T-cell (primary cell): ENCODE measurements around the gene ADRB2. TPM values are rescaled to one million over a fixed set of nuclear protein-coding genes. Genes with fewer than 3 reads are reported as not detected.

ENCODE experiments used
- ATAC-seq, 4 experiments: fragments of 200-7000 bp in 3 of 4; fragments of 150-1000 bp in 1 of 4; cut with Tn5 transposase; replicated peaks in 1 of 4; 1 replicate in 3 of 4; 2 replicates in 1 of 4; pipeline ENCODE4 v1.10.0; 2021; ENCODE audit warnings: moderate library complexity in 3 of 4, mild to moderate bottlenecking in 2 of 4, moderate number of reproducible peaks in 1 of 4
- CTCF ChIA-PET, 2 donors: fragments of 300-600 bp; sonication (Branson Sonifier 250); formaldehyde crosslinking; loops; one replicate each; lab custom pipeline; 2022; ENCODE audit warnings: antibody characterized with exemption in 2 of 2; lab: Charles Lee
- POLR2A ChIA-PET, 2 donors: fragments of 300-600 bp; sonication (Branson Sonifier 250); formaldehyde crosslinking; loops; one replicate each; lab custom pipeline; 2022; ENCODE audit warnings: antibody characterized with exemption in 2 of 2; lab: Charles Lee
- DNase-seq, 35 experiments: peaks; one replicate each; pipeline versions ENCODE4 v3.0.0 to v3.0.0-alpha.2; 2013 to 2023
- H3K27ac ChIP-seq: one replicate; pipeline ENCODE4 v1.5.1; 2013; ENCODE audit warnings: low read length
- H3K27me3 ChIP-seq, 2 experiments: replicated peaks in 1 of 2; 1 replicate in 1 of 2; 2 replicates in 1 of 2; pipeline versions ENCODE4 v1.6.1 to v1.7.0; 2013; ENCODE audit warnings: low read length in 1 of 2, mixed read lengths in 1 of 2; ENCODE audit not compliant: control insufficient read depth in 2 of 2, insufficient read depth in 2 of 2; ENCODE audit errors: extremely low read depth in 1 of 2
- H3K36me3 ChIP-seq, 2 donors: 1 replicate in 1 of 2; 2 replicates in 1 of 2; pipeline versions ENCODE4 v1.6.1 to v1.7.0; 2013; ENCODE audit warnings: low read length in 1 of 2; ENCODE audit not compliant: control insufficient read depth in 2 of 2, insufficient read depth in 1 of 2; ENCODE audit errors: extremely low read depth in 1 of 2
- H3K4me1 ChIP-seq, 2 experiments: 1 replicate in 1 of 2; 2 replicates in 1 of 2; pipeline versions ENCODE4 v1.6.1 to v1.7.0; 2013; ENCODE audit warnings: low read length in 2 of 2, mixed read lengths in 1 of 2; ENCODE audit not compliant: insufficient read depth in 2 of 2, control insufficient read depth in 1 of 2; ENCODE audit errors: extremely low read depth in 1 of 2
- H3K4me3 ChIP-seq, 2 donors: 1 replicate in 1 of 2; 2 replicates in 1 of 2; pipeline versions ENCODE4 v1.5.1 to v1.7.0; 2013; ENCODE audit warnings: mild to moderate bottlenecking in 2 of 2, low read length in 1 of 2, moderate library complexity in 1 of 2; ENCODE audit not compliant: control insufficient read depth in 1 of 2; ENCODE audit errors: extremely low read depth in 1 of 2
- H3K9me3 ChIP-seq: 2 replicates; pipeline ENCODE4 v1.7.0; 2013
- H3K27ac Mint-ChIP-seq, 2 donors: one replicate each; pipeline ENCODE4 v1.8.0; 2020 to 2021; ENCODE audit warnings: mild to moderate bottlenecking in 2 of 2, mixed read lengths in 2 of 2
- H3K27me3 Mint-ChIP-seq, 2 donors: one replicate each; pipeline ENCODE4 v1.8.0; 2021 to 2022; ENCODE audit warnings: mixed read lengths in 2 of 2
- H3K36me3 Mint-ChIP-seq: one replicate; pipeline ENCODE4 v1.8.0; 2021; ENCODE audit warnings: mixed read lengths
- H3K4me1 Mint-ChIP-seq, 3 donors: one replicate each; pipeline ENCODE4 v1.8.0; 2020 to 2022; ENCODE audit warnings: mixed read lengths in 3 of 3, mild to moderate bottlenecking in 1 of 3
- H3K4me3 Mint-ChIP-seq, 3 donors: one replicate each; pipeline ENCODE4 v1.8.0; 2020 to 2022; ENCODE audit warnings: mild to moderate bottlenecking in 3 of 3, mixed read lengths in 3 of 3, moderate library complexity in 3 of 3
- H3K9me3 Mint-ChIP-seq, 3 donors: one replicate each; pipeline ENCODE4 v1.8.0; 2020 to 2022; ENCODE audit warnings: mixed read lengths in 3 of 3
- WGBS: methylation state at CpG from one replicate; pipeline ENCODE4 v1.1.5; 2013; ENCODE audit warnings: missing lambda C conversion rate; ENCODE audit not compliant: insufficient coverage; 5-methylcytosine and 5-hydroxymethylcytosine counted together
- total RNA-seq, 35 experiments: library from RNA in 6 of 35; stranded (reverse) in 6 of 35; fragments of 120-200 nt in 1 of 35; gene quantifications; one replicate each; pipeline versions ENCODE4 v1.2.1 to v1.2.4 and lab custom pipeline; 2013 to 2026

The ADRB2 gene
- total RNA-seq, 5 donors from 2014 or later (not counting 1 experiment from before 2014, with no cell fraction given) = 2.3 to 11.3 (median 7.2) TPM

DNA sequence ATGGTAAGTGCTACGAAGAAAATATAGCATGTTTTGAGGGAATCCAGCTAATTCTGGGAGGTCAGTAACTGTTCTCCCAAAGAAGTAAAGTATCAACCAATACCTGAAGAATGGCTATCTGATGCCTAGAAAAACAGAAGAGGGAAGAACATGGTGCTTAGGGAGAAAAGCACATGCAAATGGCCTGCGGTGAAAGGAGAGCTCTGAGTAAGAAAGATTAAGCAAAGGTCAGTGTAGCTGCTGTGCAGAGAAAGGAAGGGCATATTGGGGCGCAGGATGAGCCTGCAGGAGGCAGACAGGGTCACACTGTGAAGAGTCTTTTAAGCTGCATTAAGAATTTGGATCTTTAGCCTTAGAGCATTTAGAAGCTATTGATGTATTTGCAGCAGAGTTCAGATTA is 11.0 kb downstream of the ADRB2 start:
- Histone ChIP-seq H3K27ac (no peak overlapping the region), H3K36me3 (no peaks in the 10 kb centered on the region), H3K4me1 (peaks cover 0 to 38% of the 10 kb centered on the region in 2 experiments), H3K4me3 (no peak overlapping the region), H3K27me3 (no peaks in the 10 kb centered on the region), H3K9me3 (no peaks in the 10 kb centered on the region)
- 80% methylated on average over 2 of the region's 3 CpGs for WGBS
- ATAC-seq (no peak), DNase-seq (no peak)
- ChIA-PET CTCF (interaction anchor here (0.7 to 1.4 kb wide), 3 partner anchors 12 to 731 kb away, joined by 3 to 5 read pairs (median 3); no protein-coding TSS in a partner anchor), POLR2A (interaction anchor here in 1 of 2 donors (1.2 kb wide), 1 partner anchor 11 kb away, joined by 5 read pairs; the partner anchor contains the start of gene ADRB2)
- Mint-ChIP-seq H3K36me3 (peaks cover 14% of the 10 kb centered on the region), H3K4me1 (peaks cover 7 to 76% (median 43%) of the 10 kb centered on the region in 3 donors), H3K9me3 (no peaks in the 10 kb centered on the region), H3K4me3 (no peak overlapping the region), H3K27ac (peak overlapping the region; percentile 18 to 19), H3K27me3 (peaks cover 3 to 8% of the 10 kb centered on the region in 2 donors)

DNA sequence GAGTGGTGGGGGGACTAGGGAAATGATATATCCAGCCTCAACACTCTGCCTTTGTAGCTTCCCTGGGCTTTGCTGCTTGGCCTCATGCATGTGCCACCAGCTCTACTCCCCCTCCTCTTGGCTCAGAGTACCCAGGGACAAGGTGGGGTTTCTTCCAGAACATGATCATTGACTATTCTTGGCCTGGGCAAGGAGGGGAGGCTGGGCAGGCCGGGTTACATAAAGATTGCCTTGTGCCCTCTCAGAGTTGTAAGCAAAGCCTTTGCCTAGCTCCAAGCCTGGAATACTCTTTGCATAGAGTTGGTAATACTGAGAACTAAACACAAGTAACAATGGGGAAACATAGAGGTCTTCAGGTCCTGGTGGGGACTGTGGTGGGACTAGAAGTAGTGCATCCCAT is 11.9 kb downstream of the ADRB2 start:
- no peaks in the 10 kb centered on the region for H3K36me3 ChIP-seq
- no peaks in the 10 kb centered on the region for H3K9me3 ChIP-seq
- Mint-ChIP-seq H3K27ac (peak overlapping the region in 1 of 2 donors; percentile 4), H3K4me1 (peaks cover 7 to 73% (median 39%) of the 10 kb centered on the region in 3 donors), H3K27me3 (peaks cover 3 to 8% of the 10 kb centered on the region in 2 donors), H3K4me3 (no peak overlapping the region), H3K36me3 (peaks cover 14% of the 10 kb centered on the region), H3K9me3 (no peaks in the 10 kb centered on the region)
- no peak overlapping the region for H3K4me3 ChIP-seq
- ATAC-seq (no peak), DNase-seq (no peak)
- ChIA-PET POLR2A (interaction anchor here in 1 of 2 donors (1.2 kb wide), 1 partner anchor 12 kb away, joined by 5 read pairs; the partner anchor contains the start of gene ADRB2), CTCF (interaction anchor here (0.6 to 1.1 kb wide), 3 partner anchors 13 to 24 kb away, joined by 3 to 5 read pairs (median 4); no protein-coding TSS in a partner anchor)
- H3K27ac ChIP-seq = no peak overlapping the region
- peaks cover 0 to 38% of the 10 kb centered on the region in 2 experiments for H3K4me1 ChIP-seq
- H3K27me3 ChIP-seq = no peaks in the 10 kb centered on the region
- no CpG with 5 or more reads among the region's 1 CpG for WGBS

DNA sequence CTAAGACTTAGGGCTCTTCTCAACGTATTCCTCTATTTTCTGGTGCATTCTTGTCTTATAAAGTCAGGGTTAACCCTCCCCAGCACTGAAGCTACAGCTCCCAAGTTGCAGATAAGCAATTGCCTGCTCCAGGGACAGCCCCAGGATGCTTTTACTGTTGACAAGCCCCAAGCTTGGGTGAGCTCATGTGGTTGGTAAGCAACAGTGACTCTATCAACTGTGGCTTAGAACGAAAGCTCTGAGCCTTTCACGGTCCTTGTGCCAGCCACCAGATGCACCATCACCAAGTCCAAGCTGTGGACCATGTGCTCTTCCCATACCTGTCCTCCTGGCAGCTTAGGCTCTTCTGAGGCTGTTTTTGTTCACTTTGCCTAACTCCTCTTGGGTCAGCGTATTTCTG is 13.5 kb downstream of the ADRB2 start:
- ATAC-seq (no peak), DNase-seq (peak in 1 of 35 experiments; percentile 24)
- Mint-ChIP-seq H3K9me3 (no peaks in the 10 kb centered on the region), H3K27me3 (peaks cover 3 to 11% of the 10 kb centered on the region in 2 donors), H3K4me1 (peaks cover 4 to 74% (median 40%) of the 10 kb centered on the region in 3 donors), H3K36me3 (peaks cover 11% of the 10 kb centered on the region), H3K4me3 (no peak overlapping the region), H3K27ac (peak overlapping the region; percentile 9 to 47)
- ChIA-PET CTCF (interaction anchor here in 1 of 2 donors (0.6 to 1.9 kb wide), 4 partner anchors 9 to 117 kb away, joined by 3 to 6 read pairs (median 4); no protein-coding TSS in a partner anchor), POLR2A (interaction anchor here (0.6 to 1.5 kb wide), 4 partner anchors 8 to 13 kb away, joined by 3 to 11 read pairs (median 4); partner anchors contain the start of gene ADRB2 (in 1 of the 2))
- H3K4me3 ChIP-seq = no peak overlapping the region
- no peaks in the 10 kb centered on the region for H3K27me3 ChIP-seq
- no peaks in the 10 kb centered on the region for H3K36me3 ChIP-seq
- H3K9me3 ChIP-seq = no peaks in the 10 kb centered on the region
- 59% methylated on average over 3 of the region's 4 CpGs for whole genome bisulfite sequencing
- peaks cover 0 to 47% of the 10 kb centered on the region in 2 experiments for H3K4me1 ChIP-seq
- peak overlapping the region; percentile 47 for H3K27ac ChIP-seq

DNA sequence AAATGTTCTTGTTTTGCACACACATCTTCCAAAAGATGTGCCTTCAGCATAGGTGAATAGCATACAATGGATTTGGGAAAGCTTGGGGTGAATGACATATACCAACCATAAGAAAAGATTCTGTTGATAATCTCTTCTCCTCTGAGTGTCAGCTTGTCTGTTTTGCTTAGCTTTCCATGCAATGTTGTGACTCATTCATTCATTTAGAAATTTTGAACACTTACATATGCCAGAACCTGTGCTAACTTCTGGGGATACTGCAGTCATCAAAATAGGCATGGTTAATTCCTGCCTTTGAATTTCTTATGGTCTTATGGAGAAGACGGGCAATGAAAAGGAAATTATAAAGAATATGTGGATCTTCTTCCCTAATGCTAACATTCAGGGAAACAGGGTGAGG is 14.1 kb downstream of the ADRB2 start:
- H3K27ac Mint-ChIP-seq = peak overlapping the region in 1 of 2 donors; percentile 9
- no peak overlapping the region for H3K4me3 Mint-ChIP-seq
- Histone ChIP-seq H3K4me1 (peaks cover 0 to 48% of the 10 kb centered on the region in 2 experiments), H3K27me3 (no peaks in the 10 kb centered on the region), H3K27ac (peak overlapping the region; percentile 47), H3K4me3 (no peak overlapping the region), H3K9me3 (no peaks in the 10 kb centered on the region), H3K36me3 (no peaks in the 10 kb centered on the region)
- no CpG with 5 or more reads among the region's 1 CpG for WGBS
- DNase-seq (no peak), ATAC-seq (no peak)
- ChIA-PET CTCF (interaction anchor here in 1 of 2 donors (1.1 to 1.9 kb wide), 3 partner anchors 10 to 19 kb away, joined by 3 to 6 read pairs (median 5); no protein-coding TSS in a partner anchor), POLR2A (interaction anchor here in 1 of 2 donors (1.1 to 1.5 kb wide), 2 partner anchors 9 to 14 kb away, joined by 3 to 6 read pairs; partner anchors contain the start of gene ADRB2)
- peaks cover 3 to 10% of the 10 kb centered on the region in 2 donors for H3K27me3 Mint-ChIP-seq
- H3K4me1 Mint-ChIP-seq = peaks cover 5 to 74% (median 44%) of the 10 kb centered on the region in 3 donors
- H3K9me3 Mint-ChIP-seq = no peaks in the 10 kb centered on the region
- peaks cover 11% of the 10 kb centered on the region for H3K36me3 Mint-ChIP-seq

DNA sequence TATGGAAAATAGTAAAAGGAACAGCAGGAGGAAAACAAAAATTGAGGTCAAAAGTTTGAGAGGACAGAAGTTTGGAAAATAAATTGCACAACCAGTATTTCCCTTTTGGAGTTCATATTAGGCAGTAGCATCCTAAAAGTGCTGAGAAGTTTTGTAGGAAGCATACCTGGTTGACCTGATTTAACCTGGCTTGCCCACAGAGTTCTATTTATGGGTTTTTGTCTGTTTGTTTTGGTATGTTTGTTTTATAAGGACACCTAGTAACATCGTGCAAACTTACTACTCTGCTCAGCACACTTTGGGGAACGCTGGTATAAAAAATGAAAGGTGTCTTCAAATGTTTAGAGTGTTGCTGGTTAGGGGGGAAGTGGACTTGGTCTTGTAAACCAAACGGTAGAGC is 15.1 kb downstream of the ADRB2 start:
- Histone ChIP-seq H3K4me3 (no peak overlapping the region), H3K27me3 (no peaks in the 10 kb centered on the region), H3K36me3 (no peaks in the 10 kb centered on the region), H3K27ac (peak overlapping the region; percentile 40), H3K4me1 (peaks cover 0 to 52% of the 10 kb centered on the region in 2 experiments), H3K9me3 (no peaks in the 10 kb centered on the region)
- Mint-ChIP-seq H3K27me3 (peaks cover 3 to 6% of the 10 kb centered on the region in 2 donors), H3K27ac (peak overlapping the region in 1 of 2 donors; percentile 28), H3K36me3 (peaks cover 8% of the 10 kb centered on the region), H3K4me3 (no peak overlapping the region), H3K4me1 (peaks cover 5 to 74% (median 47%) of the 10 kb centered on the region in 3 donors), H3K9me3 (no peaks in the 10 kb centered on the region)
- CTCF ChIA-PET = interaction anchor here in 1 of 2 donors (0.9 to 1.2 kb wide), 2 partner anchors 10 to 20 kb away, joined by 4 read pairs; no protein-coding TSS in a partner anchor
- 0% methylated on average over 1 of the region's 3 CpGs for WGBS
- ATAC-seq = no peak
- POLR2A ChIA-PET = interaction anchor here in 1 of 2 donors (0.7 kb wide), 1 partner anchor 15 kb away, joined by 3 read pairs; the partner anchor contains the start of gene ADRB2
- no peak for DNase-seq

DNA sequence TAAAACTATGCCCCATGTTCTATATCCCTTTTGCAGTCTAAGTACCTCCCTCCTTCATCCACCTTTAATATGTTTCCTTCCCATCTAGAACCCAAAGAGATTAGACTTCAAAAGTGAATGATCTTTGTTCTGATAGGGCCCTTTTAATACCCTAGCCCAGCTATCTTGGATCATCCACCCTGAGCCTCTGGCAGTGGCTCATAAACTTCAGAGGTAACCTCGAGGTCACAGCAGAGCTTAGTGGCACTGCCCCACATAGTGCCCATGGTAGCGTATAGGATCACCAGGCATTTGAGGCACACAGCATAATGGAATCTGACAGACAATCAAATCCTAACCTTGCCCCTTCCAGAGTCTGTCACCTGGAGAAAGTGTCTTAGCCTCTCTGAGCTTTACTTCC is 15.8 kb downstream of the ADRB2 start:
- no peak for DNase-seq
- peaks cover 0 to 49% of the 10 kb centered on the region in 2 experiments for H3K4me1 ChIP-seq
- ChIA-PET POLR2A (interaction anchor here in 1 of 2 donors (0.7 kb wide), 1 partner anchor 16 kb away, joined by 3 read pairs; the partner anchor contains the start of gene ADRB2), CTCF (interaction anchor here in 1 of 2 donors (0.9 to 1.2 kb wide), 3 partner anchors 11 to 111 kb away, joined by 3 to 4 read pairs (median 4); no protein-coding TSS in a partner anchor)
- H3K27ac ChIP-seq = peak overlapping the region; percentile 40
- H3K27me3 ChIP-seq = no peaks in the 10 kb centered on the region
- peaks cover 3 to 6% of the 10 kb centered on the region in 2 donors for H3K27me3 Mint-ChIP-seq
- ATAC-seq = no peak
- no peaks in the 10 kb centered on the region for H3K9me3 Mint-ChIP-seq
- peak overlapping the region; percentile 41 to 63 for H3K27ac Mint-ChIP-seq
- no peaks in the 10 kb centered on the region for H3K36me3 ChIP-seq
- no peak overlapping the region for H3K4me3 Mint-ChIP-seq
- H3K4me1 Mint-ChIP-seq = peaks cover 5 to 70% (median 45%) of the 10 kb centered on the region in 3 donors
- H3K9me3 ChIP-seq = no peaks in the 10 kb centered on the region
- WGBS = 67% methylated on average over 1 of the region's 2 CpGs
- H3K36me3 Mint-ChIP-seq = peaks cover 8% of the 10 kb centered on the region
- H3K4me3 ChIP-seq = no peak overlapping the region
